ENCODE measurements around the gene DNLZ.
"Not testable (repeated sequence)": the region's sequence is repeated elsewhere in the genome, so short reads cannot be mapped to it uniquely, and the experiment has no call there.

DNLZ gene

GRCh38 chr9:136319244-136319643 lies 44.3 kb downstream of the DNLZ start:
- not testable (repeated sequence) for H3K36me3 ChIP-seq (ENCODE audit: control insufficient read depth, insufficient read depth, low read length); H3K4me3 ChIP-seq (ENCODE audit: low read length); H3K27me3 ChIP-seq (ENCODE audit: control insufficient read depth, insufficient read depth, low read length); H3K9ac ChIP-seq (ENCODE audit: low read length); H3K4me1 ChIP-seq (ENCODE audit: control insufficient read depth, insufficient read depth, low read length); H3K9me3 ChIP-seq (ENCODE audit: control insufficient read depth, low read length)

- peaks cover 4% of the 10 kb centered on the region for H3K9me3 ChIP-seq (ENCODE audit: control insufficient read depth, low read length)
Measured at GRCh38 chr9:136318776-136319241, 44.7 kb downstream of the DNLZ start.

GRCh38 chr9:136318111-136318775 lies 45.3 kb downstream of the DNLZ start:
- Histone ChIP-seq H3K9me3 (ENCODE audit: control insufficient read depth, low read length) (peaks cover 4% of the 10 kb centered on the region), H3K4me3 (ENCODE audit: low read length) (no peak overlapping the region), H3K9ac (ENCODE audit: low read length) (no peak overlapping the region), H3K4me1 (ENCODE audit: control insufficient read depth, insufficient read depth, low read length) (no peaks in the 10 kb centered on the region), H3K36me3 (ENCODE audit: control insufficient read depth, insufficient read depth, low read length) (no peaks in the 10 kb centered on the region), H3K27me3 (ENCODE audit: control insufficient read depth, insufficient read depth, low read length) (no peaks in the 10 kb centered on the region)

More at GRCh38 chr9:136318776-136319241, 44.7 kb downstream of the DNLZ start:
- no peaks in the 10 kb centered on the region for H3K36me3 ChIP-seq (ENCODE audit: control insufficient read depth, insufficient read depth, low read length)
- no peak overlapping the region for H3K9ac ChIP-seq (ENCODE audit: low read length)
- no peaks in the 10 kb centered on the region for H3K27me3 ChIP-seq (ENCODE audit: control insufficient read depth, insufficient read depth, low read length)
- H3K4me1 ChIP-seq (ENCODE audit: control insufficient read depth, insufficient read depth, low read length) = peaks cover 3% of the 10 kb centered on the region
- no peak overlapping the region for H3K4me3 ChIP-seq (ENCODE audit: low read length)

- H3K4me1 ChIP-seq (ENCODE audit: control insufficient read depth, insufficient read depth, low read length) = no peaks in the 10 kb centered on the region
- peaks cover 4% of the 10 kb centered on the region for H3K9me3 ChIP-seq (ENCODE audit: control insufficient read depth, low read length)
- H3K9ac ChIP-seq (ENCODE audit: low read length) = no peak overlapping the region
- no peak overlapping the region for H3K4me3 ChIP-seq (ENCODE audit: low read length)
- no peaks in the 10 kb centered on the region for H3K27me3 ChIP-seq (ENCODE audit: control insufficient read depth, insufficient read depth, low read length)
- no peaks in the 10 kb centered on the region for H3K36me3 ChIP-seq (ENCODE audit: control insufficient read depth, insufficient read depth, low read length)
Measured at GRCh38 chr9:136317695-136318094, 45.8 kb downstream of the DNLZ start.

- Histone ChIP-seq H3K9me3 (ENCODE audit: control insufficient read depth, low read length) (peaks cover 4% of the 10 kb centered on the region), H3K9ac (ENCODE audit: low read length) (no peak overlapping the region), H3K36me3 (ENCODE audit: control insufficient read depth, insufficient read depth, low read length) (no peaks in the 10 kb centered on the region), H3K4me3 (ENCODE audit: low read length) (no peak overlapping the region), H3K27me3 (ENCODE audit: control insufficient read depth, insufficient read depth, low read length) (no peaks in the 10 kb centered on the region), H3K4me1 (ENCODE audit: control insufficient read depth, insufficient read depth, low read length) (peaks cover 6% of the 10 kb centered on the region)
Measured at GRCh38 chr9:136316896-136317676, 46.5 kb downstream of the DNLZ start.

GRCh38 chr9:136316271-136316751 lies 47.2 kb downstream of the DNLZ start:
- Histone ChIP-seq H3K36me3 (ENCODE audit: control insufficient read depth, insufficient read depth, low read length) (no peaks in the 10 kb centered on the region), H3K4me1 (ENCODE audit: control insufficient read depth, insufficient read depth, low read length) (peaks cover 12% of the 10 kb centered on the region), H3K27me3 (ENCODE audit: control insufficient read depth, insufficient read depth, low read length) (no peaks in the 10 kb centered on the region), H3K9ac (ENCODE audit: low read length) (no peak overlapping the region), H3K9me3 (ENCODE audit: control insufficient read depth, low read length) (peaks cover 4% of the 10 kb centered on the region), H3K4me3 (ENCODE audit: low read length) (no peak overlapping the region)

- Histone ChIP-seq H3K27me3 (ENCODE audit: control insufficient read depth, insufficient read depth, low read length) (no peaks in the 10 kb centered on the region), H3K9ac (ENCODE audit: low read length) (no peak overlapping the region), H3K36me3 (ENCODE audit: control insufficient read depth, insufficient read depth, low read length) (no peaks in the 10 kb centered on the region), H3K4me1 (ENCODE audit: control insufficient read depth, insufficient read depth, low read length) (peaks cover 23% of the 10 kb centered on the region), H3K4me3 (ENCODE audit: low read length) (no peak overlapping the region), H3K9me3 (ENCODE audit: control insufficient read depth, low read length) (peaks cover 4% of the 10 kb centered on the region)
Measured at GRCh38 chr9:136314944-136315343, 48.6 kb downstream of the DNLZ start.

GRCh38 chr9:136314056-136314416 lies 49.5 kb downstream of the DNLZ start:
- Histone ChIP-seq H3K9me3 (ENCODE audit: control insufficient read depth, low read length) (peaks cover 4% of the 10 kb centered on the region), H3K4me3 (ENCODE audit: low read length) (no peak overlapping the region), H3K27me3 (ENCODE audit: control insufficient read depth, insufficient read depth, low read length) (no peaks in the 10 kb centered on the region), H3K9ac (ENCODE audit: low read length) (no peak overlapping the region), H3K36me3 (ENCODE audit: control insufficient read depth, insufficient read depth, low read length) (no peaks in the 10 kb centered on the region), H3K4me1 (ENCODE audit: control insufficient read depth, insufficient read depth, low read length) (peaks cover 23% of the 10 kb centered on the region)

- H3K27me3 ChIP-seq (ENCODE audit: control insufficient read depth, insufficient read depth, low read length) = no peaks in the 10 kb centered on the region
Measured at GRCh38 chr9:136313111-136314055, 50.2 kb downstream of the DNLZ start.

GRCh38 chr9:136312436-136312835 lies 51.1 kb downstream of the DNLZ start:
- Histone ChIP-seq H3K4me3 (ENCODE audit: low read length) (no peak overlapping the region), H3K9me3 (ENCODE audit: control insufficient read depth, low read length) (peaks cover 4% of the 10 kb centered on the region), H3K4me1 (ENCODE audit: control insufficient read depth, insufficient read depth, low read length) (peaks cover 23% of the 10 kb centered on the region), H3K27me3 (ENCODE audit: control insufficient read depth, insufficient read depth, low read length) (no peaks in the 10 kb centered on the region), H3K9ac (ENCODE audit: low read length) (no peak overlapping the region), H3K36me3 (ENCODE audit: control insufficient read depth, insufficient read depth, low read length) (no peaks in the 10 kb centered on the region)

More at GRCh38 chr9:136313111-136314055, 50.2 kb downstream of the DNLZ start:
- peaks cover 4% of the 10 kb centered on the region for H3K9me3 ChIP-seq (ENCODE audit: control insufficient read depth, low read length)
- H3K4me3 ChIP-seq (ENCODE audit: low read length) = no peak overlapping the region
- no peak overlapping the region for H3K9ac ChIP-seq (ENCODE audit: low read length)
- peaks cover 23% of the 10 kb centered on the region for H3K4me1 ChIP-seq (ENCODE audit: control insufficient read depth, insufficient read depth, low read length)
- no peaks in the 10 kb centered on the region for H3K36me3 ChIP-seq (ENCODE audit: control insufficient read depth, insufficient read depth, low read length)

GRCh38 chr9:136312009-136312375 lies 51.6 kb downstream of the DNLZ start:
- Histone ChIP-seq H3K4me1 (ENCODE audit: control insufficient read depth, insufficient read depth, low read length) (peaks cover 23% of the 10 kb centered on the region), H3K27me3 (ENCODE audit: control insufficient read depth, insufficient read depth, low read length) (no peaks in the 10 kb centered on the region), H3K4me3 (ENCODE audit: low read length) (no peak overlapping the region), H3K9ac (ENCODE audit: low read length) (peak overlapping the region; percentile 88), H3K36me3 (ENCODE audit: control insufficient read depth, insufficient read depth, low read length) (no peaks in the 10 kb centered on the region), H3K9me3 (ENCODE audit: control insufficient read depth, low read length) (peaks cover 4% of the 10 kb centered on the region)

Measured in mucosa of stomach (tissue), 1 donor.